Right atrium auricular region (tissue), 2 donors: Measurements from ENCODE around the gene EPB41L4B. TPM values are rescaled to one million over a fixed set of nuclear protein-coding genes. Genes with fewer than 3 reads are reported as not detected.
A peak's percentile ranks its signal among the peaks of the same experiment; 100 is the strongest.

Source experiments
- DNase-seq: peaks from one replicate; pipeline ENCODE4 v3.0.0-alpha.2; 2019; ENCODE audit warnings: low spot score
- H3K27ac ChIP-seq, 2 donors: fragments of 200-600 bp; sonication (generic); 1 replicate in 1 of 2; 2 replicates in 1 of 2; pipeline ENCODE4 v1.5.1; 2016 to 2019
- H3K27me3 ChIP-seq, 2 donors: fragments of 200-600 bp; sonication (generic); one replicate each; pipeline versions ENCODE4 v1.5.1 to v1.6.0; 2017 to 2019
- H3K36me3 ChIP-seq: fragments of 200-600 bp; sonication (generic); one replicate; pipeline ENCODE4 v1.5.1; 2016
- H3K4me1 ChIP-seq, 2 donors: fragments of 200-600 bp; sonication (generic); one replicate each; pipeline versions ENCODE4 v1.5.1 to v1.6.0; 2017 to 2019
- H3K4me3 ChIP-seq, 2 donors: fragments of 200-600 bp; sonication (generic); 1 replicate in 1 of 2; 2 replicates in 1 of 2; pipeline ENCODE4 v1.5.1; 2017 to 2019; ENCODE audit warnings: mild to moderate bottlenecking in 1 of 2, moderate library complexity in 1 of 2
- H3K9me3 ChIP-seq, 2 donors: fragments of 200-600 bp; sonication (generic); one replicate each; pipeline ENCODE4 v1.5.1; 2019
- total RNA-seq, 2 donors: library from RNA; depleted of rRNA; stranded (reverse); fragments of >200 nt; gene quantifications; one replicate each; pipeline ENCODE4 v1.1.0, GENCODE V29; 2016
- TF ChIP-seq, protein P1 (sequence below), 2 donors: fragments of 200-600 bp; sonication (generic); IDR thresholded peaks; one replicate each; pipeline ENCODE4 v1.5.1; 2019; ENCODE audit warnings: antibody characterized with exemption in 2 of 2

Gene EPB41L4B
- total RNA-seq, 2 donors from 2014 or later = 15.3 to 30.4 TPM

DNA sequence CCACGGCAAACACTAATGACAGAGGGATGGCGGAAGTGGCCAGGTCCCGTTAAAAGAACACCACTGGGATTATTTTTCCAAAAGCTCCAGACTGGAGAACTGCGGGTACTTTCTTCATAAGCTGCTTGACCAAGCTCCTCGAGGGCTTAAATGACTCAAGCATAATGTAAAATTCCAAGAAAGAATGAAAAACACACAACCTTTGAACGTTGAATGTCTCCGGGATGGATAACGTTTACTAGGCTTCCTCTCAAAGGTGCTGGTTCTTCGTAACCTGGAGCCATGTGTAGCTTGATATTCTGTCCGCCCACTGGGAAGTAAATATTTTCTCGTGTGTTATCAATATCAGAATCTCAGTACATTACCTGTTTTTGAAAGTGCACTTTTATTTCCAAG, 67.6 kb downstream of the EPB41L4B start:
- Histone ChIP-seq H3K9me3 (no peaks in the 10 kb centered on the region), H3K4me3 (no peak overlapping the region), H3K36me3 (no peaks in the 10 kb centered on the region), H3K27me3 (no peaks in the 10 kb centered on the region), H3K27ac (peak overlapping the region in 1 of 2 donors; percentile 48), H3K4me1 (peaks cover 0 to 17% of the 10 kb centered on the region in 2 donors)
- DNase-seq = no peak
- TF ChIP-seq, protein P1, sequence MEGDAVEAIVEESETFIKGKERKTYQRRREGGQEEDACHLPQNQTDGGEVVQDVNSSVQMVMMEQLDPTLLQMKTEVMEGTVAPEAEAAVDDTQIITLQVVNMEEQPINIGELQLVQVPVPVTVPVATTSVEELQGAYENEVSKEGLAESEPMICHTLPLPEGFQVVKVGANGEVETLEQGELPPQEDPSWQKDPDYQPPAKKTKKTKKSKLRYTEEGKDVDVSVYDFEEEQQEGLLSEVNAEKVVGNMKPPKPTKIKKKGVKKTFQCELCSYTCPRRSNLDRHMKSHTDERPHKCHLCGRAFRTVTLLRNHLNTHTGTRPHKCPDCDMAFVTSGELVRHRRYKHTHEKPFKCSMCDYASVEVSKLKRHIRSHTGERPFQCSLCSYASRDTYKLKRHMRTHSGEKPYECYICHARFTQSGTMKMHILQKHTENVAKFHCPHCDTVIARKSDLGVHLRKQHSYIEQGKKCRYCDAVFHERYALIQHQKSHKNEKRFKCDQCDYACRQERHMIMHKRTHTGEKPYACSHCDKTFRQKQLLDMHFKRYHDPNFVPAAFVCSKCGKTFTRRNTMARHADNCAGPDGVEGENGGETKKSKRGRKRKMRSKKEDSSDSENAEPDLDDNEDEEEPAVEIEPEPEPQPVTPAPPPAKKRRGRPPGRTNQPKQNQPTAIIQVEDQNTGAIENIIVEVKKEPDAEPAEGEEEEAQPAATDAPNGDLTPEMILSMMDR (IDR thresholded peaks at IDR 0.05) = no peak

DNA sequence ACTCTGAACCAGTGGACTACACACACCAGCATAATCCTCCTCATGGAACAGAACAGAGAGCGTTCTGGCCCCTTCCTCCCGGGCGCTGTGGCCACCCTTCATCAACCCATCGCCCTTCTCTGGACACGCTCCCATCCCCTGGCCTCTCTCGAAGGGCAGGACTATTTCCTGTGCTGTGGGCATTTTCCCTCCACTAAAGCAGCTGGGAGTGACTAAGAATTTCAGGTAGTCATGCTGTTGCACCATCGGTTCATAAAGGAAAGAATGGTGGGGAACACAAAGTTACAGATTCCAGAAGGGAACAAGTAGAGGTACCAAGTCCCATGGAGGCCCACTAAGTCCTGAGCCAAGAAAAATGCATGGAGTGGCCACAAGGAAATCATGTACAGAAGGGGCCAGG, 68.6 kb downstream of the EPB41L4B start:
- TF ChIP-seq, protein P1 (IDR thresholded peaks at IDR 0.05) = no peak
- Histone ChIP-seq H3K4me1 (peaks cover 0 to 17% of the 10 kb centered on the region in 2 donors), H3K27ac (no peak overlapping the region), H3K36me3 (no peaks in the 10 kb centered on the region), H3K4me3 (no peak overlapping the region), H3K27me3 (no peaks in the 10 kb centered on the region), H3K9me3 (no peaks in the 10 kb centered on the region)
- no peak for DNase-seq

GRCh38 chr9:109251776-109252106, 69.1 kb downstream of the EPB41L4B start:
- H3K4me1 ChIP-seq = peaks cover 0 to 17% of the 10 kb centered on the region in 2 donors

GRCh38 chr9:109251080-109251775, 69.6 kb downstream of the EPB41L4B start:
- Histone ChIP-seq H3K27me3 (no peaks in the 10 kb centered on the region), H3K36me3 (no peaks in the 10 kb centered on the region), H3K4me3 (no peak overlapping the region), H3K27ac (no peak overlapping the region), H3K4me1 (peaks cover 0 to 17% of the 10 kb centered on the region in 2 donors), H3K9me3 (no peaks in the 10 kb centered on the region)
- no peak for DNase-seq
- TF ChIP-seq, protein P1 (IDR thresholded peaks at IDR 0.05) = no peak

More at GRCh38 chr9:109251776-109252106, 69.1 kb downstream of the EPB41L4B start:
- Histone ChIP-seq H3K27ac (no peak overlapping the region), H3K36me3 (no peaks in the 10 kb centered on the region), H3K4me3 (no peak overlapping the region), H3K27me3 (no peaks in the 10 kb centered on the region), H3K9me3 (no peaks in the 10 kb centered on the region)
- TF ChIP-seq, protein P1 (IDR thresholded peaks at IDR 0.05) = no peak
- no peak for DNase-seq

- no peak for DNase-seq
- TF ChIP-seq, protein P1 (IDR thresholded peaks at IDR 0.05) = no peak
- Histone ChIP-seq H3K4me3 (no peak overlapping the region), H3K36me3 (no peaks in the 10 kb centered on the region), H3K9me3 (no peaks in the 10 kb centered on the region), H3K27ac (no peak overlapping the region), H3K27me3 (no peaks in the 10 kb centered on the region), H3K4me1 (peaks cover 0 to 21% of the 10 kb centered on the region in 2 donors)
Measured at GRCh38 chr9:109250771-109251079, 70.1 kb downstream of the EPB41L4B start.

GRCh38 chr9:109250311-109250741, 70.5 kb downstream of the EPB41L4B start:
- Histone ChIP-seq H3K36me3 (no peaks in the 10 kb centered on the region), H3K4me3 (no peak overlapping the region), H3K4me1 (peaks cover 0 to 21% of the 10 kb centered on the region in 2 donors), H3K27me3 (no peaks in the 10 kb centered on the region), H3K9me3 (no peaks in the 10 kb centered on the region), H3K27ac (no peak overlapping the region)
- no peak for DNase-seq
- TF ChIP-seq, protein P1 (IDR thresholded peaks at IDR 0.05) = no peak
